ENCODE measurements around the gene IRF1.

Gene IRF1

GRCh38 chr5:132474881-132475496 lies 15.6 kb downstream of the IRF1 start:
- no peak for DNase-seq (ENCODE audit: low read depth in 2 of 2)

DNA sequence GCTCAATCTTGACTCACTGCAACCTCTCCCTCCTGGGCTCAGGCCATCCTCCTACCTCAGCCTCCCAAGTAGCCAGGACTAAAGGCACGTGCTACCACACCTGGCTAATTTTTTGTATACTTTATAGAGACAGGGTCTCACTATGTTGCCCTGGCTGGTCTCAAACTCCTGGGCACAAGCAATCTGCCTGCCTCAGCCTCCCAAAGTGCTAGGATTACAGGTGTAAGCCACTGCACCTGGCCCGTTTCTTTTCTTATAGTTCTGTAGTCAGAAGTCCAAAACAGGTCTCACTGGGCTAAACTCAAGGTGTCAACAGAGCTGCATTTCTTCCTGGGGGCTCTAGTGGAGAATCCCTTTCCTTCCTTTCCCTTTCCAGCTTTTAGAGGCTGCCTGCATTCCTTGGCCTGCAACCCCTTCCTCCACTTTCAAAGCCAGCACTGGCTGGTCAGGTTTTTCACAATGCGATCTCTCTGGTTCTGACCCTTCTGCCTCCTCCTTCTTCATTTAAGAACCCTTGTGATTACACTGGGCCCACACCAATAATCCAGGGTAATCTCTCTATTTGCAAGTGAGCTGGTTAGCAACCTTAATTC lies 16.3 kb downstream of the IRF1 start:
- no peak for DNase-seq (ENCODE audit: low read depth in 2 of 2)

DNA sequence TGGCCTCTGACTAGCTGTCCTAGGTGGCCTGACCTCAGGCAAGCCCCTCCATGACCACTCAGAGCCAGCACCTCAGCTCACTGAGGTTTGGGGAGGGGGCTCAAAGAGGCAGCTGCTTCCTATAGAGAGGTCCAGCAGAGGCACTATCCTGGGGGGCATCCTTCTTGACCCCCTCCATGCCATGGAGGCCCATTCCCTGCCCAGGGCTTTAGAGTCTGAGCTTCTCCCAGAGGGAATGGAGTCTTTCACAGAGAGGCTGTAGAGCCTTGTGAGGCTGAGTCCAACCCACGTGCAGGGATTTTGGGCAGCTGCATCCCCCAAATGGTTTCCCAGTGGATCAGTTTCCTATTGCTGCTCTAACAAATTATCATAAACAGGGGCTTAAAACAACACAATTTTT lies 16.9 kb downstream of the IRF1 start:
- no peak for DNase-seq (ENCODE audit: low read depth in 2 of 2)

DNA sequence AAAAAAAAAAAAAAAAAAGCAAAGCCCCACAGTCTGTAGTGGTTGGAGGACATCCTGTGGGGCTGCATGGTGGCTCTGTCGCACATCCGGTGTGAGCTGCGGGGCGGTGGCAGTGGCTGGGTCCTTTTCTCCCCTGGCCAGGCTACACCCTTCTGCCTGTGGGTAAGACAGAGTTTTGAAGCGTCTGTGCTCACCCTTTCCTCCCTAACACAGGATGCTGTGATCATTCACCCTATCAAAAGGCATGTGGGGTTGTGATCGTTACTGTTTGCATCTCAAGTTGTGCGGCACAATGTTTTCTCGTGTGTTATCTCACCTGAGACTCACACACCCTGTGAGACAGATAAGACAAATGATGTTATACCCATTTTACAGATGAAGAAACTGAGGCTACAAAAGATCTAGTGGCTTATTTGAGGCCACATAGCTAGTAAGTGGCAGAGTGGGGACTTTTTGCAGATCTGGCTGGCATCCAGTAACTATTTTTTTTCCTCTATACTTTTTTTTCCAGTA lies 17.5 kb downstream of the IRF1 start:
- DNase-seq (ENCODE audit: low read depth in 2 of 2) = peak in 1 of 2 donors; percentile 62

GRCh38 chr5:132472431-132472830 lies 18.1 kb downstream of the IRF1 start:
- no peak for DNase-seq (ENCODE audit: low read depth in 2 of 2)

DNA sequence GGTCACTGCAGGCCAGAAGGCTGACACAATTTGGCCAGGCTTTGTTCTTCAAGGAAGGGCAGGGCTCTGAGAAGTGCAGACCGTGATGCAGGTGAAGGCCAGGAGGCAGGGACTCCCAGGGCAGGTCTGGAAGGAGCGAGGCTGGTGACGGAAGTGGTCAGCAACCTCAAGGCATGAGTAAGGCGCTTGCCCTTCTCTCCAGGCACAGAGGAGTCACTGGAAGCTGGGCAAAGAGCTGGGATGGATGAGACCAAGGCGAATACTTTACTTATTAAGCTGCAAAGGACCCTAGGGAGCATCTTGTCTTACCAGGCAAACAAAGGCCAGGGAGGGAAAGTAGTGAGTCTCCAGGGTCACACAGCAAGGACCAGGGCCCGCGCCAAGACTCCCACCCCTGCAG lies 18.6 kb downstream of the IRF1 start:
- no peak for DNase-seq (ENCODE audit: low read depth in 2 of 2)

GRCh38 chr5:132471151-132471907 lies 19.2 kb downstream of the IRF1 start:
- DNase-seq (ENCODE audit: low read depth in 2 of 2) = no peak

DNA sequence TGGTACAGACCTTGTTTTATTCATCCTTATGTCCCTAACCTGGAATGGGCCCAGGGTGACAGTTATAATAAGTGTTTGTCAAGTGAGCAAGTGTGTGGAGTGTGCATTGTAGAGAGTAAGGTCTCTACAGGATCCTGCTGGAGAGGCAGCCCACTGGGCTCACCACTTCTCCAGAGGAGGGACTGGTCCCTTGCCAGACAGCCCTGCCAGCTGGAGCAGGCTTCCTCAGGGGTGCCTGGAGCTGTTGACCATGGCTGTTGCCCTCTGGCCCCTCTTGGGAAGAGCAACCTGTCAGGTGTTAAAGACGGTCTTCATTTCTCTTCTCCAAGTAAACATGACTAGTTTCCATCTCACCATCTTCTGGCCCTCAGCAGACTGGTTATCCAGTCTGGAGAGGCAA lies 20.0 kb downstream of the IRF1 start:
- no peak for DNase-seq (ENCODE audit: low read depth in 2 of 2)

GRCh38 chr5:132470010-132470392 lies 20.6 kb downstream of the IRF1 start:
- DNase-seq (ENCODE audit: low read depth in 2 of 2) = no peak

- no peak for DNase-seq (ENCODE audit: low read depth in 2 of 2)
Observed at GRCh38 chr5:132469380-132470009, 21.1 kb downstream of the IRF1 start.

- DNase-seq (ENCODE audit: low read depth in 2 of 2) = no peak
Observed at GRCh38 chr5:132468656-132469379, 21.8 kb downstream of the IRF1 start.

DNA sequence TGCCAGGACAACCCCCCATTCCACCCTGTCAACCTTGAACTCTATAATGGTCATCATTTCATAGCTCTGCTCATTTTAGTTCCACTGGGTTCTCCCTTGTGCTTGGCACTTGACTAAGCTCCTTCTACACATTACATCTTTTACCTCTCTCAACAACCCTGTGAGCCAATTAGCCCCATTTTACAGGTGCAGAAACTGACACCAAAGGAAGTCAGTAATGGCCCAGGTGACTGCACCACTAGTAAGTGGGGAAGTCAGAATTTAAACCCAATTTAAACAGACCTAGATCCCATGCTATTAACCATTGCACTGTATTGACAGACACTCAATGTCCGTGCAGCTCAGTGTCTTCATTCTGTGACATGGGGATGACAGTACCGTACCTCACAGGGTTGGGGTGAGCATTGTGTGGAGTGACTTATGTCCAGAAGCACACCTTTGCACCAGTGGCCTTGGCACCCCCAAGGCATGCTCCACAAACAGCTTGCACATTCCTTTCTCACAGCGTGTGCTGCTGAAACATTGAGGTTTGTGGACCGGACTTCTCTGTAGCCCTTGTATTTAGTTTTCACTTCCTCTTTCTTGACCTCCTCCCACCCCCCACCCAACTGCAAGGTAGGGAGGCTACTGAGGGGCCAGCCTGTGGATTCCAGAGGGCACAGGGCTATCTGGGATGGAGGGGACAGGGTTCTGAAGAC lies 23.1 kb downstream of the IRF1 start:
- DNase-seq (ENCODE audit: low read depth in 2 of 2) = no peak

- DNase-seq (ENCODE audit: low read depth in 2 of 2) = peak in 1 of 2 donors; percentile 50
Observed at GRCh38 chr5:132466433-132467286, 23.9 kb downstream of the IRF1 start.

DNA sequence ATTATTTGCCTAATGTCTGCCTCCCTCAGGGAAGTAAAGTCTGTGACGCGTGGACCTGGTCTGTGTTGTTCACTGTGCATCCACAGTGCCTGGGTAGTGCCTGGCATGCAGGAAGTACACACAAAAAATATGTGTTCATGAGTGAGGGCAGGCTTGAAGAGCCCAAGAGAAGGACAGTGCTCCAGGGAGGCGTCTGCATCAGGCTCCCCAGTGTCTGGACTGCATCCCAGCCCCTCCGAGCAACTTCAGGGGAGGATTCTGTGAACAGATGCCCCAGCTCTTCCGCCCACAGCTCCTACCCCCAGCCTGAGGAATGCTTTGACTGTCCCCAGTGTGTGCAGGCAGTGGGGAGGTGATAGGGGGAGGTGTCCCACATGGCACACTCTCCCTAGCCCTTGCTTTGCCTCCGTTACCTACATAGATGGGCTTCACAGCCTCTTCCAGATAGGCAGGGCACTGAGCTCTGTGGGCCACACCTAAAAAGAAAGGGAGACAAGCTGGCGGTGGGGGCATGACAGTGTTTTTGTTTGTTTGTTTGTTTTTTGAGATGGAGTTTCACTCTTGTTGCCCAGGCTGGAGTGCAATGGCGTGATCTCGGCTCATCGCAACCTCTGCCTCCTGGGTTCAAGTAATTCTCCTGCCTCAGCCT lies 25.4 kb downstream of the IRF1 start:
- no peak for DNase-seq (ENCODE audit: low read depth in 2 of 2)

DNA sequence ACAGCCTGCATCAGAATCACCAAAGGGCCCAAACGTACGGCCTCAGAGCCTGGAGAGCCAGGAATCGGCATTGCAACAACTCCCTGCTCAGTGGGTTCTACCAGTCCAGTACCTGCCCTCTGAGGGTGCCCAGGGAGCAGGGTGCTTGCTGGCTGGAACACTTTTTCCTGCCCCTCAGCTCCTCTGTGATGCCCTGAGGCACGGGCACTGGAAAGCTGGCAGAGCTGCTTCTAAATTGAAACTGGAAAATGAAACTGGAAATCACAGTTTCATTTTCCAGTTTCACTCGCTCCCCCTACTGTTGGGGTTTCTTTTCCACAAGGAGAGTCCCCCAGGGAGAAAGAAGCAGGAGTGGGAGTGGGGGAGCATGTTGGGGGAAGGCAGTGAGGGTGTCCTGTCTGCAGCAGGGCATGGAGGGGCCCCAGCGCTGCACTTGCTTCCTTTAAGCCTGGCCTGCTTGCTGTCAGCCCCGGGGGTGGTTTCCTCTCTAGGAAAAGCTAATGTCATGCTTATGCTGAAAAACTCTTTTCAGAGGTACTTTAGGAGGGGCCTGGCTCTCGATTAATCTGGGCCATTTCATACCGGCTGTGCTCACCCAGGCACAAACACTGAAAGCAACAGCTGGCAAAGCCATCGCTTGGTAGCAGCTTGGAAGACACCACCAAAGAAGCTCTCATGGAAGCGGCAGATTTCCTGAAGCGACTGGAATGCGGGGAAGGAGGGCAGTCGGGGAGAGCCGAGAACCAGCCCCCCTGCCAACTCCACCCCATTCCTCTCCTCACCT lies 26.2 kb downstream of the IRF1 start:
- DNase-seq (ENCODE audit: low read depth in 2 of 2) = no peak

GRCh38 chr5:132463811-132464155 lies 26.8 kb downstream of the IRF1 start:
- DNase-seq (ENCODE audit: low read depth in 2 of 2) = no peak

- no peak for DNase-seq (ENCODE audit: low read depth in 2 of 2)
Observed at GRCh38 chr5:132462856-132463745, 27.5 kb downstream of the IRF1 start.

- no peak for DNase-seq (ENCODE audit: low read depth in 2 of 2)
Observed at GRCh38 chr5:132462333-132462732, 28.2 kb downstream of the IRF1 start.
